NT2/D1 (cell line): ENCODE data around the gene C12orf54.

Source experiments
- DNase-seq: peaks from one replicate; pipeline ENCODE4 v3.0.0-alpha.2; 2011; ENCODE audit warnings: low read depth, low spot score
- H3K27me3 ChIP-seq: 2 replicates; pipeline ENCODE4 v1.6.0; 2011; ENCODE audit warnings: mild to moderate bottlenecking; ENCODE audit not compliant: insufficient read length, insufficient read depth
- H3K36me3 ChIP-seq: 2 replicates; pipeline ENCODE4 v1.6.1; 2011; ENCODE audit warnings: mild to moderate bottlenecking, low read length, mixed read lengths; ENCODE audit not compliant: insufficient read depth, insufficient read length
- H3K4me1 ChIP-seq: 2 replicates; pipeline ENCODE4 v1.5.1; 2011; ENCODE audit not compliant: insufficient read depth, insufficient read length
- H3K4me3 ChIP-seq: 2 replicates; pipeline ENCODE4 v1.5.1; 2011; ENCODE audit warnings: low read depth; ENCODE audit not compliant: insufficient read length
- H3K9ac ChIP-seq: 2 replicates; pipeline ENCODE4 v1.6.0; 2011; ENCODE audit warnings: low read depth; ENCODE audit not compliant: insufficient read length
- H3K9me3 ChIP-seq: 2 replicates; pipeline ENCODE4 v1.5.1; 2011; ENCODE audit warnings: mild to moderate bottlenecking, low read length; ENCODE audit not compliant: insufficient read depth
- SUZ12 ChIP-seq: IDR thresholded peaks from 2 replicates; pipeline ENCODE4 v1.6.1; 2011; ENCODE audit not compliant: insufficient read length, insufficient read depth; ENCODE audit errors: extremely low read depth
- YY1 ChIP-seq: IDR thresholded peaks from 2 replicates; pipeline ENCODE4 v1.6.1; 2011; ENCODE audit not compliant: insufficient read length, insufficient read depth
- ZNF274 ChIP-seq: IDR thresholded peaks from 2 replicates; pipeline ENCODE4 v1.6.1; 2011; ENCODE audit warnings: mild to moderate bottlenecking, low read depth, low read length

The C12orf54 gene

GRCh38 chr12:48542300-48542928, 60.1 kb downstream of the C12orf54 start:
- no peaks in the 10 kb centered on the region for H3K4me1 ChIP-seq
- H3K4me3 ChIP-seq = no peak overlapping the region
- TF ChIP-seq YY1 = no peak
- no peak for TF ChIP-seq ZNF274
- TF ChIP-seq SUZ12 = no peak
- peak; percentile 50 for DNase-seq
- no peak overlapping the region for H3K9ac ChIP-seq
- H3K9me3 ChIP-seq = no peaks in the 10 kb centered on the region
- no peaks in the 10 kb centered on the region for H3K36me3 ChIP-seq
- H3K27me3 ChIP-seq = no peaks in the 10 kb centered on the region

- H3K4me3 ChIP-seq = no peak overlapping the region
- no peaks in the 10 kb centered on the region for H3K36me3 ChIP-seq
- no peak overlapping the region for H3K9ac ChIP-seq
- H3K9me3 ChIP-seq = no peaks in the 10 kb centered on the region
- no peaks in the 10 kb centered on the region for H3K27me3 ChIP-seq
- no peak for DNase-seq
- H3K4me1 ChIP-seq = no peaks in the 10 kb centered on the region
- TF ChIP-seq ZNF274 (no peak), YY1 (no peak), SUZ12 (no peak)
Observed at GRCh38 chr12:48545833-48546469, 63.7 kb downstream of the C12orf54 start.
